NCI-H1092 (cell line): ENCODE measurements around the gene CD84.
"Not testable (repeated sequence)": the region's sequence is repeated elsewhere in the genome, so short reads cannot be mapped to it uniquely, and the experiment has no call there.

Source experiments
- DNase-seq: peaks from one replicate; lab custom pipeline; 2025; lab: John Stamatoyannopoulos, UW

CD84 gene

DNA sequence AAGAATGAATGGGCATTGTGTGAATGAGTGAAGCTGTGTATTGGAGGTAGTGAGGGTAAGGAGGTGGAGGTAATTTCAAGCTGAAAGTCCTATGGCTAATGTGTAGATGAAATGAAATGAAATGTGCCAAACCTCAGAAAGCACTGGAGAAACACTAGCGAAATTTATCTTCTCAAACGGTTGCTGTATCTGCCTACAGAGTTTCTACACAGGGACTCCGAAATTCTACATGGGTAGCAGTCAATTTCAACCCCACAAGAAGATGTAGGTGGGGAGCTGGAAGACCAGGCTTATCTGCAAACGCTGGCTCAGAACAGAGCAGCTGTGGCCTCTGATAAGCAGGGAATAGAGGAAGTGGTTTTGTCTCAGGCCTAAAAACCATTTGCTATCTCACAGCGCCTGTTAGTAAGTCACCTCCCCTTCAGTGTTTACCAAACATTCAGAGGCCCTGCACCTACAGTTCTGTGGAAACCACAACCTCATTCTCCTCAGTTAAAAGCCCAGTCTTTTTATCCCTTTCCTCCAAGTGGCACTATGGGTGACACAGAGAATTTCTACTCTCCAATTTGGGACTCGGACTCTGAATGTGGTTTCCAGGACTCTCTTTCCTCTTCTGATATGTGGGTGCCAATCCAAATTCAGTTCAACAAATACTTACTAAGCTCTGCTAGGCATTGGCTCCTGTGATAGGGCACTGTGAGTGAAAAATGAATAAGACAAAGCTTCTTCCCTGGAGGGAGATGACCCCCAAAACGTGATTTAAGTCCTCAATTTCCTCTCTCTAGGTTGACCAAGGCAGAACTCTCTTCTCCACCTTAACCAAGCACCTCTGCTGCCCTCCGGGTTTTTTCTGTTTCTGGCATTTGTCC lies 39.1 kb downstream of the CD84 start:
- no peak for DNase-seq

DNA sequence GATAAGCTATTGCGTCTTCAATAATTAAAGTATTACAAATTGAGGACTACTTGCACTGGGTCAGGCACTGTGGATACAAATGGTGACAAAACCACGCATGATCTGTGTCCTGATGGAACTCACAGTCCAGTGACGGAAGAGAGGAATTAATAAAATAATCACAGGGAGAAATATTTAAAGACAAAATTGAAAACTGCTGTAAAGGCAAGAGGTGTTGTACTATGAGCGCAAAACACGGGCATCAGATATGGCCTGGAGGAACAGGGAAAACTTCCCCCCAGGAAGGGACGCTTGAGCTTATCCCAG lies 39.7 kb downstream of the CD84 start:
- no peak for DNase-seq

DNA sequence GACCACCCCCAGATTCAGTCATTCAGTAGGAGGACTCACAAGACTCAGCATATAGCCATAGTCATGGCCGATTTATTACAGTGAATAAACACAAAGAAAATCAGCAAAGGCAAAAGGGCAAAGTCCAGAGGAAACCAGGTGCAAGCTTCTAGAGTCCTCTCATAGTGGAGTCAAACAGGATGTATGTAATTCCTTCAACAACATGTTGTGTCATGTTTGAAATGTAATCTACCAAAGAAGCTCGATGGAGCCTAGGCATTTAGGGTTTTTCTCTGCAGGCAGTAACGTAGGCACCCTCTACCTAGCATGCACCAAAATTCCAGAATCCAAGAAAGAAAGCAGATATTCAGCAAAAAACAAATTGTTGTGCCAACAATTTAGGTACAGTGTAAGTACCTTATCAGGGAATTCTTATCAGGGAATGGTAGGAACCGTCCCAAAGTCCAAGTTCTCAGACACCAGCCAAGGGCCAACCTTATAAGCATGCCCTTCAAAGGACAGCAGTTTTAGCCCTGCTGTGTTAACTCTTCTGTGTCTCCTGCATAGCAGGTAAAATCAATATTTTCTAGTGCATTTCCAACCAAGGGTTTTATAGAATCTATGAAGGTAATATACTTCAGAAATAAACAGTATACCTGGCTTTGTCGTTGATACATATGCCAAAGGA lies 40.2 kb downstream of the CD84 start:
- DNase-seq: no peak

DNA sequence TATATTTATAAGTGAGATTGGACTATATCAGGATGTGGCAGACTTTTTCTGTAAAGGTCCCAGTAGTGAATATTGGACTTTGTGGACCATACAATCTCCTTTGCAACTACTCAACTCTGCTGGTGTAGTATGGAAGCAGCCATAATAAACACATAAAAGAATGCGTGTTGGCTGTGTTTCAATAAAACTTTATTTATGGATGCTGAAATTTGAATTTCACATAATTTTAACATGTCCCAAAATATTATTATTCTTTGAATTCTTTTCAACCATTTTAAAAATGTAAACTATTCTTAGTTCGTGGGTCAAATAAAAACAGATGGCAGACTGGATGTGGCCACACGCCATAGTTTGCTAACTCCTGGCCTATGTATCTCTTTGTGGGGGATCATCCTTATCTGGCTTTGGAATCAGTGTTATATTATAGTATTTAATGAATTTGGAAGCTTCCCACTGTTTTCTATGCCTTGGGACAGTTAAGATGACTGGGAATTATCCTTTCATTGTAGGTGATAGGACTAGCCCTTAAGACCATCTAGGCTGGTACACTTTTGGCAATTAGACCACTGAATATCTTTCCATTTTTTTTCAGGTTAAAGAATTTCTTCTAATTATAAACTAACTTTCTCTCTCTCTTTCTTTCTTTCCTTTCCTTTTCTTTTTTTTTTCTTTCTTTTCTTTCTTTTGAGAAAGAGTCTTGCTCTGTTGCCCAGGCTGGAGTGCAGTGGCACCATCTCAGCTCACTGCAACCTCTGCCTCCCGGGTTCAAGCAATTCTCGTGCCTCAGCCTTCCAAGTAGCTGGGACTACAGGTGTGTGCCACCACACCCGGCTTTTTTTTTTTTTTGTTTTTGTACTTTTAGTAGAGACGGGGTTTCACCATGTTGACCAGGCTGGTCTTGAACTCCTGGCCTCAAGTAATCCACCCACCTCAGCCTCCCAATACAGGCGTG lies 41.3 kb downstream of the CD84 start:
- DNase-seq: no peak

DNA sequence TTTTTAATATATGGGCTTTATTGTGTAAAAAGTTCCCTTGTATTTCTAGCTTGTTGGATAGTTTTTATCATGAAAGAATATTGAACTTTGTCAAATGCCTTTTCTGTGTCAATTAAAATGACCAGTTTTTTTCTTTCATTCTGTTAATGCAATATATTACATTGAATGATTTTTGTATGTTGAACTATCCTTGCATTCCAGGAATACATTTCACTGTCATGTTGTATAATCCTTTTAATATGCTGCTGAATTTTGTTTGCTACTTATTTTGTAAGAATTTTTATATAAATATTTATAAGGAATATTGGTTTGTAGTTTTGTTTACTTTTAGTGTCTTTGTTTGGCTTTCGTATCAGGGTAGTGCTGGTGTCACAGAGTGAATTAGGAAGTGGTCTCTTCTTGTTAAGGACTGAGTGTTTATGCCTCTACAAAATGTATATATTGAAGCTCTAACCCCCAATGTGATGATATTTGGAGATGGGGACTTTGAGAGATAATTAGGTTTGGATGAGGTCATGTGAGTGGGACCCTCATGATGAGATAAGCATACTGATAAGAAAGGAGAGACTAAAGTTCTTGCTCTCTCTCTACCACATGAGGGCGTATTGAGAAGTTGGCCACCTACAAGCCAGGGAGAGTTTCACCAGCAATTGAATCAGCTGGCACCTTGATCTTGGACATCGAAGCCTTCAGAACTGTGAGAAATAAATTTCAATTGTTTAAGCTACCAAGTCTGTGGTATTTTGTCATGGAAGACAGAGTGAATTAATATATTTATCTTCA lies 44.3 kb downstream of the CD84 start:
- DNase-seq: no peak

DNA sequence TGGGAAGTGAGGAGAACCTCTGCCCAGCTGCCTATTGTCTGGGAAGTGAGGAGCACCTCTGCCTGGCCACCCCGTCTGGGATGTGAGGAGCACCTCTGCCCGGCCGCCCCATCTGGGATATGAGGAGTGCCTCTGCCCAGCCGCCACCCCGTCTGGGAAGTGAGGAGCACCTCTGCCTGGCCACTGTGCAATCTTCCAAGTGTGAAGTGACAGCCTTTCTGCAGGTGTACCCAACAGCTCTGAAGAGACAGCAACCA lies 46.8 kb downstream of the CD84 start:
- DNase-seq: not testable (repeated sequence)

DNA sequence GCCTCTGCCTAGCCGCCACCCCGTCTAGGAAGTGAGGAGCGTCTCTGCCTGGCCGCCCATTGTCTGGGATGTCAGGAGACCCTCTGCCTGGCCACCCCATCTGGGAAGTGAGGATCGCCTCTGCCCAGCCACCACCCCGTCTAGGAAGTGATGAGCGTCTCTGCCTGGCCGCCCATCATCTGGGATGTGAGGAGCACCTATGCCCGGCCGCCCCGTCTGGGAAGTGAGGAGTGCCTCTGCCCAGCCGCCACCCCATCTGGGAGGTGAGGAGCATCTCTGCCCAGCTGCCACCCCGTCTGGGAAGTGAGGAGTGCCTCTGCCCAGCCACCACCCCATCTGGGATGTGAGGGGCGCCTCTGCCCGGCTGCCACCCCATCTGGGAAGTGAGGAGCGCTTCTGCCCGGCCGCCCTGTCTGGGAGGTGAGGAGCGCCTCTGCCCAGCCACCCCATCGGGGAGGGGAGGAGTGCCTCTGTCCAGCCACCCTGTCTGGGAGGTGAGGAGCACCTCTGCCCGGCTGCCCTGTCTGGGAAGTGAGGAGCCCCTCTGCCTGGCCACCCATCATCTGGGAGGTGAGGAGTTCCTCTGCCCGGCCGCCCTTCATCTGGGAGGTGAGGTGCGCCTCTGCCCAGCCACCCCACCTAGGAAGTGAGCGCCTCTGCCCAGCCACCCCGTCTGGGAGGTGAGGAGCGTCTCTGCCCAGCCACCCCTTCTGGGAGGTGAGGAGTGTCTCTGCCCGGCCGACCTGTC lies 47.3 kb downstream of the CD84 start:
- not testable (repeated sequence) for DNase-seq

DNA sequence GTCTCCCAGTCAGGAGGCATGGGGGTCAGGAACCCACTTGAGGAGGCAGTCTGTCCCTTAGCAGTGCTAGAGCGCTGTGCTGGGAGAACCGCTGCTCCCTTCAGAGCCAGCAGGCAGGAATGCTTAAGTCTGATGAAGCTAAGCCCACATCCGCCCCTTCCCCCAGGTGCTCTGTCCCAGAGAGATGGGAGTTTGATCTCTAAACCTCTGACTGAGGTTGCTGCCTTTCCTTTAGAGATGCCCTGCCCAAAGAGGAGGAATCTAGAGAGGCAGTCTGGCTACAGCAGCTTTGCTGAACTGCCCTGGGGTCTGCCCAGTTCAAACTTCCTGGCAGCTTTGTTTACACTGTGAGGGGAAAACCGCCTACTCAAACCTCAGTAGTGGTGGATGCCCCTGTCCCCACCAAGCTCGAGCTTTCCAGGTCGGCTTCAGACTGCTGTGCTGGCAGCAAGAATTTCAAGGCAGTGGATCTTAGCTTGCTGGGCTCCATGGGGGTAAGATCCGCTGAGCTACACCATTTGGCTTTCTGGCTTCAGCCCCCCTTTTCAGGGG lies 49.8 kb downstream of the CD84 start:
- DNase-seq: not testable (repeated sequence)

DNA sequence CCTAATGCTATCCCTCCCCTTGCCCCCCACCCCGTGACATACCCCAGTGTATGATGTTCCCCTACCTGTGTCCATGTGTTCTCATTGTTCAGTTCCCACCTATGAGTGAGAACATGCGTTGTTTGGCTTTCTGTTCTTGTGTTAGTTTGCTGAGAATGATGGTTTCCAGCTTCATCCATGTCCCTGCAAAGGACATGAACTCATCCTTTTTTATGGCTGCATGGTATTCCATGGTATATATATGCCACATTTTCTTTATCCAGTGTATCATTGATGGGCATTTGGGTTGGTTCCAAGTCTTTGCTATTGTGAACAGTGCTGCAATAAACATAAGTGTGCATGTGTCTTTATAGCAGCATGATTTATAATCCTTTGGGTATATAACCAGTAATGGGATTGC lies 55.5 kb downstream of the CD84 start:
- not testable (repeated sequence) for DNase-seq

DNA sequence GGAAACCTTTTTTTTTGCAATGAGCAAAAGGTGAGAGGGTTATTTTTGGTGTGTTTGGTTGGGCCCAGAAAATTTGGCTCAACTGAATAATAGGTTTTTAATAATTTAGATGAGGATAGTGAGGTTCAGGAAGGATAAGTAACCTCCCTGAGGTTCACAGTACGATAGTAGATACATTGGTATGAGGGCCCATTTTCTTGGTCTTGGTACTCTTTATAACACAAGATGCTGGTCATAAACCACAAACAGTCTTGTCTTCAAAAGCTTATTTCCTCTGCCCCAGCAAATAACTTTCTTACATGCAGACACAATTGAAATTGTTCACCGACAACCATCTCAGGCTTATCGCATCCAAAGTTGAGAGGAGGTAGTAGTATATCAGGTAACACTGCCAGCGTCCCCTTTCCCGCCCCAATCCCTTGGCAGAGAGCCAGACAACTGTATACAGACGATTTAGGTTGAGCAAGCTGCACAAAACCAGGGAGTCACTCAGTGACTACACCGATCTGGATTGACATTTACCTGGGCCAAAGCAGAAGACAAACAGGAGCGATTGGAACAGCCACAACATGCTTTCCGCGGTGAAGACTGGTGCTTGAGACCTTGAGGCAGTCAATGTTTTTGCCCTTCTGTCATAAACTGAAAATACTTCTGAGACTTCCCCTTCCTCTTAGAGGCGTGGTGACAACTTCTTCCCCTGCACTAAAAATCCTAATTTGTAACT lies 56.5 kb downstream of the CD84 start, which contains the start of gene SLAMF6:
SLAMF6 (minus strand) TSS at position 634 of the 724 bp plus-strand sequence; CDS start at position 571, 63 bp downstream.
- DNase-seq: no peak

DNA sequence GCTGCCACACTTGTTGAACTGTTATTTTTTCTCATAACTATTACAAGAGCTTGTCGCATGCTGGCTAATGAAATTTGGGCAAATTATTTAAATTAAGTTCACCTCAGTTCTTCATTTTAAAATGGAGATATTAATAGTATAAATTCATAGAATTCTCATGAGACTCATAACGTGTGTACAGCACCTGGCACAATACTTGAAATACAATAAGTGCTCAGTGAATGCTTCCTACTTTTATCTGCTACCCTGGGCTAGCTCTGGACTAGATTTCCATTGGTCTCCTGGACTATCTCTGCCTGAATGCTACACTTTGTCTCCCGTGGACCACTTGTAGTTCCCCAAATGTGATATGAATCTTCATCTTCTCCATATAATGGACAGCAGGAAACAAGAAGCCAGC lies 57.2 kb downstream of the CD84 start:
- DNase-seq: no peak

DNA sequence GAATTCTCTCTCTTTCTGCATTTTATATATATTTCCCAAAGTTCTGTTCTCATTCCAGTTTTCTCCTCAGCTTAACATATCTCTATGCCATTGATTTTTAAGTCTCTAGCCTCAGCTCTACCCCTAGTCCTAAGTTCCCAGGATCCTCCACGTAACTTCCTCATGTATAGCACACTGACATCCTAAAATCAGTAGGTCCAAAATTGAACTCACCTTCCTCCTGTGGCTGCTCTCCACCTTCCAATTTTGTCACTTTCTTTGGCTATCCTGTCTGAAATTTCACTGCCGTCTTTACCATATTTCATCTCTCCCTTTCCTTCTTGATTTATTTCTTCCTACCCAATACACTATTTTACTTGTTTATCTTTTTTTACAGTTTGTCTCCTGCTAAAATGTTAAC lies 57.7 kb downstream of the CD84 start:
- no peak for DNase-seq

DNA sequence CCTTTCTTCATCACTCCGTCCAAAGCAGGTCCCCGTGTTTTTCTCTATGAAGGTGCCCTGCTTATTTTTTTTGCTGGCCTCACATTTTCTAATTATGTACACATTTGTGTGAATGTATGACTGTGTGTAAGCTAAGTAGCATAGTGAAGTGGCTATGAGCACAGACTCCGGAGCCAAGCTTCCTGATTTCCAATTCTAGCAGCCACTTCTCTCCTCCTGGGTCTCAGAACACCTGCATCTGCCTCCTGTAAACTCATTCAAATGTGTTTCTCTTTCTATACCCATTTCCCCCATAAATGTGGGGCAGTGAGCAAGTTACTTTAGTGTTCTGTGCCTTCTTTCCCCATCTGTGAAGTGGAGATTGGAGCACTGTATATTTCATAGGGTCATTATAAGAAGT lies 58.3 kb downstream of the CD84 start:
- DNase-seq: no peak

DNA sequence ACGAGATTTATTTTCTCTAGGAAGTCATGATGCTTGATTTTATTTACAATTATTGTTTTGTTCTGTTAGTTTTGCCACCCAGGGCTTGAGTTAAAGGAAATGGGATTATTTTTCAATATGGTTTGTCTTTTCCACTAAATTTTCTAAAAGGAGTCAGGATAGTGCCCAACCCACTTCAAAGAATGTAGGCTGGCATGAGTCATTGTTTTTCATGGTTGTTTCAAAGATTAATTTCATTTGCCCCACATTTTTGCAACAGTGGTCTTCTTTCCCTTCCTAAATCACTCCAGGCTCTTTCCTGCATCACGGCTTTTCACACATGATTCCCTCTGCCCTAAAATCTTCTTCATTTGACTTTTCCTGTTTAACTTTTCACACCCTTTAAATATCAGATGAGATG lies 58.7 kb downstream of the CD84 start:
- DNase-seq: no peak

DNA sequence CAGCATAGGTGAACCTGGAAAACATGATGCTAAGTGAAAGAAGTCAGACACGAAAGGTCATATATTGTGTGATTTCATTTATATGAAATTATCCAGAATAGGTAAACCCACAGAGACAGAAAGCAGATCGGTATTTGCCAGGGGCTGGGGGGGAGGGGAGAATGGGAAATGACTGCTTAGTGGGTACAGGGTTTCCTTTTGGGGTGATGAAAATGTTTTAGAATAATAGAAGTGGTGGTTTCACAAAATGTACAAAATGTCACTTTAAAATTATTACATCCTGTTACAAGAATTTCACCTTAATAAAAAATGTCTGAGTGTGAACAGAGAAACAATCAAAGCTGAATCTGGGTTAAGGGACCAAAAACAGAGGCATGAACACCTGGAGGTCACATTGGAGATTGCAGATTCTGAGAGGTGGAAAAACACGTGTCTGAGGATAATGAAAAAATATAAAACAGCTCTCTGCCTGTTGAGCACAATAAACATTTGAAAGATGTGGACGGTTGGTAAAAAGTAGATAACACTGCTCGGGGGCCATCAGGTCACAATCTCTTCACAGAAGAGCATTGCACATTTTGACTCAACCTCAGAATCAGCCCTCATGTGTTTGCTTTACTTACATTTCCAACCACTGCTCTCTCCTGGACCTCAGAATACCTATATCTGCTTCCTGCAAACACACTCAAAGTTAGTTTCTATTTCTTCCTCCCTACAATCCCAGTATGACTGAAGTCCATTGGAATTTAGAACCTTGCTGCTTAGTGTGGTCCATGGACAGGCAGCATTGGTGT lies 59.5 kb downstream of the CD84 start:
- DNase-seq: no peak

DNA sequence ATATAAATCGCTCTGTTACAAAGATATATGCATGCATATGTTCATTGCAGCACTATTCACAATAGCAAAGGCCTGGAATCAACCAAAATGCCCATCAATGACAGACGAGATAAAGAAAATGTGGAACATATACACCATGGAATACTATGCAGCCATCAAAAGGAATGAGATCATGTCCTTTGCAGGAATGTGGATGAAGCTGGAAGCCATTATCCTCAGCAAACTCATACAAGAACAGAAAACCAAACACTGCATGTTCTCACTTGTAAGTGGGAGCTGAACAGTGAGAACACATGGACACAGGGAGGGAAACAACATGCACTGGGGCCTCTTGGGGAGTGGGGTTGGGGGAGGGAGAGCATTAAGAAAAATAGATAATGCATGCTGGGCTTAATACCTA lies 61.8 kb downstream of the CD84 start:
- DNase-seq: not testable (repeated sequence)

DNA sequence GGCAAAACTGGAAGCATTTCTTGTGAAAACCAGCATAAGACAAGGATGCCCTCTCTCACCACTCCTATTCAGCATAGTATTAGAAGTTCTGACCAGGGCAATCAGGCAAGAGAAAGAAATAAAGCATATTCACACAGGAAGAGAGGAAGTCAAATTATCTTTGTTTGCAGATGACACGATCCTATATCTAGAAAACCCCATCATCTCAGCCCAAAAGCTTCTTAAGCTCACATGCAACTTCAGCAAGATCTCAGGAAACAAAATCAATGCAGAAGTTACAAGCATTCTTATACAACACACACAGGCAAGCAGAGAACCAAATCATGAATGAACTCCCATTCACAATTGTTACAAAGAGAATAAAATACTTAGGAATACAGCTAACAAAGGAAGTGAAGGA lies 63.4 kb downstream of the CD84 start:
- DNase-seq: not testable (repeated sequence)

DNA sequence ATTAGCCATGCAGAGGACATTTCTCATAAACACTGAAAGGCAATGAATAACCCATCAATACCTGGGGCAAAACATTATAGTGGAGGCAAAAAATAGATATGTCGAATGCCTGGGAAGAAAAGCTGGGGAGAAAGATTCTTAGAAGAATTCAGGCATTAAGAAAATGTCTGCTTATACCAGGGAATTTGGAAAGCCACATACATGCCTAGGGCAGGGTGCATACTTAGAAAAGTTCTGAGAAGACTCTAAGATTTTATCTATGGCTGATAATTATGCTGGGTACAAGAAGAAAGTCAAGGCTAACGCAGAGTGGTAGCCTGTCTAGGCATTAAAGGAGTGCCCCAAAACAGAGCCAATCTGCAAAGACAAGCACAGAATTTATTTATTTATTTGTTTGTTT lies 74.6 kb downstream of the CD84 start:
- DNase-seq: no peak

DNA sequence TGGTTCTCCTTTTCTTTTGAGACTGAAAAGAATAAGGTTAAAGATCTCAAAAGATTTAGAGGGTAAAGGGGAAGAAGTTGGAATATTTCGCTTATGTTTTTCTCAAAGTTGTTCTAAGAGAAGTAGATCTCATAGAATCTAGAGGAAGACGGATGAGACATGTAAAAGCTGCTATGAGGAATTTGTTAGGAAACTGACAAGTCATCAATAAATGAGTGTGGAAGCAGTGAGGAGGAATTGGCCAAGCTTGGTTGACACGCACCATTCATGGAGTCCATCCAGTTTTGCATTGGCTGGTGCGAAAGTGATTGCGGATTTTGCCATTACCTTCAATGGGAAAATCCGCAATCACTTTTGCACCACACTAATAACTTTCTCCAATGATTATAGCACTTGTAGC lies 76.2 kb downstream of the CD84 start:
- DNase-seq: no peak
